Astrocyte of the spinal cord (primary cell): ENCODE measurements around the gene MBNL3.

ENCODE experiments used
- DNase-seq: peaks from one replicate; pipeline ENCODE4 v3.0.0; 2011; ENCODE audit warnings: low read depth, low spot score
- H3K4me3 ChIP-seq: 2 replicates; pipeline ENCODE4 v1.5.1; 2011; ENCODE audit warnings: low read depth, mild to moderate bottlenecking, low read length, moderate library complexity
- in situ Hi-C: cut with HindIII; loops from 2 replicates; pipeline ENCODE4 v1.10.0; 2017; ENCODE audit warnings: low sequenced_read_pairs
- TF ChIP-seq, protein P1 (sequence below): IDR thresholded peaks from 2 replicates; pipeline ENCODE4 v1.5.1; 2012; ENCODE audit warnings: low read depth, mild to moderate bottlenecking, low read length, inconsistent platforms

Gene MBNL3

DNA sequence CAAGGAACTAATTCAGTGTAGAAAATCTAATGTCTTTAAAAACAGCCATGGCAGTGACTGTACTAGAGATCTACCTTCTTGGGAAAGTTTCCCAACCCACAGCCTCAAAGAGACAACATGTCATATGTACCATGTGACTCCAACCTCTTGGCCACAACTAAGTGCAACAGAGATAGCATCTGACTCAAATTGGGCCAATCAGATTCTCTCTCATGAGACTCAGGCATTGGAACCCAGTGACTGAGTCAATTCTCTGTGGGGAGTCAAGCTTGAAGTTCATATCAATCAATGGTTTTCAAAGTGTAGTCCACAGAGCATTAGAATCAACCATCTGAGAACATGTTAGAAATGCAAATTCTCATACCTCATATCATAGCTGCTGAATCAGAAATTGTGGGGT, 123.3 kb downstream of the MBNL3 start:
- in situ Hi-C loops = no loop called here
- no peak overlapping the region for H3K4me3 ChIP-seq
- DNase-seq = no peak
- TF ChIP-seq, protein P1, sequence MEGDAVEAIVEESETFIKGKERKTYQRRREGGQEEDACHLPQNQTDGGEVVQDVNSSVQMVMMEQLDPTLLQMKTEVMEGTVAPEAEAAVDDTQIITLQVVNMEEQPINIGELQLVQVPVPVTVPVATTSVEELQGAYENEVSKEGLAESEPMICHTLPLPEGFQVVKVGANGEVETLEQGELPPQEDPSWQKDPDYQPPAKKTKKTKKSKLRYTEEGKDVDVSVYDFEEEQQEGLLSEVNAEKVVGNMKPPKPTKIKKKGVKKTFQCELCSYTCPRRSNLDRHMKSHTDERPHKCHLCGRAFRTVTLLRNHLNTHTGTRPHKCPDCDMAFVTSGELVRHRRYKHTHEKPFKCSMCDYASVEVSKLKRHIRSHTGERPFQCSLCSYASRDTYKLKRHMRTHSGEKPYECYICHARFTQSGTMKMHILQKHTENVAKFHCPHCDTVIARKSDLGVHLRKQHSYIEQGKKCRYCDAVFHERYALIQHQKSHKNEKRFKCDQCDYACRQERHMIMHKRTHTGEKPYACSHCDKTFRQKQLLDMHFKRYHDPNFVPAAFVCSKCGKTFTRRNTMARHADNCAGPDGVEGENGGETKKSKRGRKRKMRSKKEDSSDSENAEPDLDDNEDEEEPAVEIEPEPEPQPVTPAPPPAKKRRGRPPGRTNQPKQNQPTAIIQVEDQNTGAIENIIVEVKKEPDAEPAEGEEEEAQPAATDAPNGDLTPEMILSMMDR = no peak

GRCh38 chrX:132364313-132364712, 124.5 kb downstream of the MBNL3 start:
- no peak for DNase-seq
- TF ChIP-seq, protein P1 = no peak
- no peak overlapping the region for H3K4me3 ChIP-seq
- in situ Hi-C loops = no loop called here

- DNase-seq = no peak
- H3K4me3 ChIP-seq = no peak overlapping the region
- TF ChIP-seq, protein P1 = no peak
- in situ Hi-C loops = no loop called here
These were observed 135.4 kb downstream of the MBNL3 start for GRCh38 chrX:132353430-132353829.

- H3K4me3 ChIP-seq = no peak overlapping the region
- in situ Hi-C loops = no loop called here
- TF ChIP-seq, protein P1 = no peak
- DNase-seq = no peak
These were observed 152.7 kb downstream of the MBNL3 start for GRCh38 chrX:132336172-132336571.

DNA sequence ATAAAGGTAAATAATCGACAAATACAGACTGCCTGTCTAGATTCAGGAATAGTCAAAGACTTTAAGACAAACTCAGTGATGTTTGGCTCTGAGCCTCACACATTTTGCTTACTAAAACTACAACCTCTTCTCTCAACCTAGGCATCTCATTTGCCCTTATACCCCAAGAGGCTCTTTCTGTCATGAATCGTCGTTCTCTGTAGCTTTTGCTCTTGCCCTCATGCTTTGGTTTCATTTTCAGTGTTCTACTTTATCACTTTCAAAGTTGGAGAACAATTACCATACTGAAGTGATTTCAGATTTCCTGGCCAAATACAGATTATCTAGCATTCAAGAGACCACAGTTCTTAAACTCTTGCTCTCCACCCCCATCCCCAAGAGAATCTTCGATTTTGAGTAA, 155.5 kb downstream of the MBNL3 start:
- no peak for DNase-seq
- no peak overlapping the region for H3K4me3 ChIP-seq
- TF ChIP-seq, protein P1 = no peak
- in situ Hi-C loops = no loop called here

DNA sequence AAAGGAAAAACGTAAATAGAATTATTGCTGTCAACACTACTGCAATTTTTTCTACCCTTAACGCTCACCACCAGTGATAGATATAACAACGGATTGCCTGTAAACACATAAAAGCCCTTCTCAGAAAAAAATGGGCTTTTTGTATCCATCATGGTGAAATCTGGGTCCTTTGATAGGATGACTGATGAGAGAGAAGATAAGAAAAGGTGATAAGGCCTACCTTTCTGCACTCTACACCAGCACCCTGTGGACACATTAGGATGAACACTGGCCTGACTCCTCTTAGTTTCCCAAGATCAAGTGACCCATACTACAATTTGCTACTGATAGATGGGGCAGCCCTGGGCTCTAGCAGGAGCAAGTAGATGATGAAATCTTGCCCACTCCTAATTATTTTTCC, 157.3 kb downstream of the MBNL3 start:
- no peak for DNase-seq
- TF ChIP-seq, protein P1 = no peak
- in situ Hi-C loops = no loop called here
- no peak overlapping the region for H3K4me3 ChIP-seq

DNA sequence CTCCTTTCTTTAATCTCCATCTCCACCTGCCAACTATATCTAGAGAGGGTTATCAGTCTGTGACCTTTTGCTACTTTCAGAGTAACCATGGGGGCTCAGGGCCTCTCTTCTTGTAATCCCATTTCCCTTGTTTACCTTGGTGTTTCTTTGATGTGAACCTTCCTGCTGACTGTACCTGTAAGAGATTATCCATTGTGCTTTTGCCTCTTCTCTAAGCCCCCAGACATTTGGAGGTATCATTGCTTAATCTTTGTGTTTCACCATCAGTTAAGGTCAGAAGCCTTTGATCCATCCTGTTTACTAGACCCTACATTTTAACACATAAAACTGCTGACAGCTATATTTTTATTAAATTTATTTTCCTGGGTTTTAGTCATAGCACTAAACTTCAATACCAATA, 157.8 kb downstream of the MBNL3 start:
- DNase-seq = no peak
- in situ Hi-C loops = no loop called here

More for the DNA sequence above, 157.8 kb downstream of the MBNL3 start:
- H3K4me3 ChIP-seq = no peak overlapping the region
- TF ChIP-seq, protein P1 = no peak
